Fibroblast of the aortic adventitia (primary cell): ENCODE data around the gene SLX9. TPM values are rescaled to one million over a fixed set of nuclear protein-coding genes. Genes with fewer than 3 reads are reported as not detected.

Experiments used
- DNase-seq: peaks from one replicate; pipeline ENCODE4 v3.0.0-alpha.2; 2010; ENCODE audit warnings: low read depth
- H3K4me3 ChIP-seq: 2 replicates; pipeline ENCODE4 v1.5.1; 2011; ENCODE audit warnings: low read depth, mild to moderate bottlenecking, control low read depth, low read length, moderate library complexity
- total RNA-seq: library from RNA; depleted of rRNA; stranded (reverse); fragments of >200 nt; gene quantifications from 2 replicates; pipeline ENCODE4 v1.2.3, GENCODE V29; 2012; ENCODE audit warnings: low replicate concordance
- TF ChIP-seq, protein P1 (sequence below): IDR thresholded peaks from 2 replicates; pipeline ENCODE4 v1.5.1; 2011; ENCODE audit warnings: mild to moderate bottlenecking, low read length, control low read depth, inconsistent platforms; ENCODE audit not compliant: insufficient read depth

Gene SLX9
- total RNA-seq, 1 donor, result 6.0 TPM

DNA sequence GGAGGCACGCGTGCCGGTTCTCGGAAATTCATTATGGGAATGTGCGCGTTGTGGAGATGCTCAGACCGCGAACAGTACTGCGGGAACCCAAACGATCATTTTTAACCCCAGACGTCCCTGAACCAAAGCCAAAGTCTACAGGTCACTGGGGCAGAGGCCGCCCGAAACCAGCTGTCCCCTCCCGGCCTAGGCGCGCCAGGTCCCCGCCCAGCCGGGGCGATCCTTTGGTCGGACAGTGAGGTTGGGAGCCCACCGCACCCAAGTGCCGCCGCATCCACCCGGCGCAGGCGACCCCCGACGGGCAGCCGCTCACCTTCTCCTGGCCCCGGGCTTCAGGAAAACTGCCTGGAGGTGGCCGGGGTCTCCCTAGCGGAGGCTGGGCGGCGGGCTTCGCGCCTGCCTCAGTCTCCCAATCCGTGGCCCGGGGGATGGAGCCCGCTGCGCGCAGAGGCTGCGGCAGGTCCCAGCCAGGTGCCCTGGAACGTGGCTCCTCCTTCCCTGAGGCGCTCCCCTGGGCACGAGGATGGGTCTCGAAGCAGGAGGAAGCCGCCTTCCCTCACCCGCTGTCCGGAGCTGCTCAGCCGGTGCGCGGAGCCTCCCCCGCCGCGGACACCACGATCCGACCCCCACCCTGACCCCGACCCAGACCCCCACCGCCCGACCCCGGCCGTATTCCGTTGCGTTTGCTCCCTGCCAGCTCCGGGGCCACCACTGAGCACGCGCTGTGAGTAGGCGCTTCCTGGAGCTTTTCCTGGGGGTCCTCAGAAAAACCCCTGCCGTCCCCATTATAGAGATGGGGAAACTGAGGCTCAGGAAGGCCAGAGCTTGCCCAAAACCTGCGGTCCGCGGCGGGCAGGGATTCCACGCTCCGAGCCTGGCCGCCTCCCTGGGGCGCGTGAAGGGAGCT lies 8.1 kb upstream of the SLX9 start:
- no peak for DNase-seq
- peak overlapping the region; percentile 28 for H3K4me3 ChIP-seq
- TF ChIP-seq, protein P1, sequence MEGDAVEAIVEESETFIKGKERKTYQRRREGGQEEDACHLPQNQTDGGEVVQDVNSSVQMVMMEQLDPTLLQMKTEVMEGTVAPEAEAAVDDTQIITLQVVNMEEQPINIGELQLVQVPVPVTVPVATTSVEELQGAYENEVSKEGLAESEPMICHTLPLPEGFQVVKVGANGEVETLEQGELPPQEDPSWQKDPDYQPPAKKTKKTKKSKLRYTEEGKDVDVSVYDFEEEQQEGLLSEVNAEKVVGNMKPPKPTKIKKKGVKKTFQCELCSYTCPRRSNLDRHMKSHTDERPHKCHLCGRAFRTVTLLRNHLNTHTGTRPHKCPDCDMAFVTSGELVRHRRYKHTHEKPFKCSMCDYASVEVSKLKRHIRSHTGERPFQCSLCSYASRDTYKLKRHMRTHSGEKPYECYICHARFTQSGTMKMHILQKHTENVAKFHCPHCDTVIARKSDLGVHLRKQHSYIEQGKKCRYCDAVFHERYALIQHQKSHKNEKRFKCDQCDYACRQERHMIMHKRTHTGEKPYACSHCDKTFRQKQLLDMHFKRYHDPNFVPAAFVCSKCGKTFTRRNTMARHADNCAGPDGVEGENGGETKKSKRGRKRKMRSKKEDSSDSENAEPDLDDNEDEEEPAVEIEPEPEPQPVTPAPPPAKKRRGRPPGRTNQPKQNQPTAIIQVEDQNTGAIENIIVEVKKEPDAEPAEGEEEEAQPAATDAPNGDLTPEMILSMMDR, result no peak

DNA sequence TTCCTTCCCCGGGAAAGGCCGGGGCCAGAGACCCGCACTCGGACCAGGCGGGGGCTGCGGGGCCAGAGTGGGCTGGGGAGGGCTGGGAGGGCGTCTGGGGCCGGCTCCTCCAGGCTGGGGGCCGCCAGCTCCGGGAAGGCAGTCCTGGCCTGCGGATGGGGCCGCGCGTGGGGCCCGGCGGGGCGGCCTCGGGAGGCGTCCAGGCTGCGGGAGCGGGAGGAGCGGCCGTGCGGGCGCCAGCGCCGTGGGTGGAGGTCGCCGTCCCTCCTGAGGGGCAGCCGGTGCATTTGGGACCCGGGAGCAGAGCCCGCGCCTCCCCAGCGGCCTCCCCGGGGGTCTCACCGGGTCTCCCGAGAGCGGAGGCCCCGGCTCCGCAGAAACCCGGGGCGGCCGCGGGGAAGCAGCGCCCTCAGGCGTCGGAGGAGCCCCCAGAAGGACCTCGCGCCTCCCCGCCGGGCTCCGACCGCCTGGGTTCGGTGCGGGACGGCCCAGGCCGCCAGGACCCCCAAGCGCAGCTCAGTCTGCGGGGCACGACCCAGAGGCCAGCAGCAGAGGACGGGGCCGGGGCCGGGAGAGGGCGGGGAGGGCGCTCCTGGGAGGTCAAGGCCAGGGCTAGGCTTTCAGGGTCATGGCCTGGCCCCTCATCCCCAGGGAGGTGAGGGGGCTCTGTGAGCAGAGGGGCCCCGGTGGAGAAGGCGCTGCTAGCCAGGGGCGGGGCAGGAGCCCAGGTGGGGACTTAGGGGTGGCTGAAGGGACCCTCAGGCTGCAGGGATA lies 7.2 kb upstream of the SLX9 start:
- TF ChIP-seq, protein P1, result peak; percentile 50
- DNase-seq, result no peak

DNA sequence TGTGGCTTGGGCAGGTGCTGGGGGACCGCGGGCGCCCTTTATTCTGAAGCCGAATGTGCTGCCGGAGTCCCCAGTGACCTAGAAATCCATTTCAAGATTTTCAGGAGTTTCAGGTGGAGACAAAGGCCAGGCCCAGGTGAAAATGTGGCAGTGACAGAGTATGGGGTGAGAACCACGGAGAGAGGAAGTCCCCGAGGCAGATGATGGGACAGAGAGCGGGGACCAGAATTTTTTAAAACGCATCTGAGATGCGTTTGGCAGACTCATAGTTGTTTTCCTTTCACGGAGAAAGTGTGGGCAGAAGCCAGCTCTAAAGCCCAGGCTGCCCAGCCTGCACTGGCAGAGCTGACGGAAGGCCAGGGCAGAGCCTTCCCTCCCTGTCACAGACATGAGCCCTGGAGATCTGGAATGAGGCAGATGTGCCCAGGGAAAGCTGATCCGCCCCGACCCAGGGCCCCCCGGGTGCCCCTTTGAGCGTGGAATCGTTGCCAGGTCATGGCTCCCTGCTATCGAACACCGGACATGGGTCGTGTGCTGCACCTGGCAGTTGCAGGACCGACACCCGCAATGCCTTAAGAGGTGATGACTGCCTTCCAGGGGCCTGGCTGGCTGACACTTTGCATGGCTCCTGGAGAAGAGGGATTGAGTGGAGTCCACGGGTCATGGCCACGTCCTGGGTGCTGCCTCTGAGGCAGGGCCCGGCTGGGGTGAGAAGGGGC lies 6.5 kb upstream of the SLX9 start:
- TF ChIP-seq, protein P1, result no peak
- no peak for DNase-seq
- no peak overlapping the region for H3K4me3 ChIP-seq

More for the DNA sequence above, 7.2 kb upstream of the SLX9 start:
- peak overlapping the region; percentile 48 for H3K4me3 ChIP-seq

DNA sequence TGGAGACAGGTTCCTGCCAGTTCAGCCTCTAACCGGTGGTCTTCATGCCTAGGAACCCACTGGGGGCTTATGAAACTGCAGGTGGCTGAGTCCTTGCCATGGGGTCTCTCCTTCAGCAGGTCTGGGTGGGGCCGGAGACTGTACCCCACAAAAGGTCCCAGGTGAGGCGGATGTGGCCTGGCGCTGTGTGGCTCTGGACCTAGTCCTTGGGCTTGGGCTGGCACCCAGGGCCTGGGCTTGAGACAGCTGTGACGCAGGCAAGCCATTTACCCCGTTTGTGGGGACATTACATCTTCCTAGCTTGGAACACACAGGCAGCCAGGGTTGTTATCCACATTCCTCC lies 5.9 kb upstream of the SLX9 start:
- TF ChIP-seq, protein P1, result no peak
- H3K4me3 ChIP-seq, result no peak overlapping the region
- DNase-seq, result no peak

DNA sequence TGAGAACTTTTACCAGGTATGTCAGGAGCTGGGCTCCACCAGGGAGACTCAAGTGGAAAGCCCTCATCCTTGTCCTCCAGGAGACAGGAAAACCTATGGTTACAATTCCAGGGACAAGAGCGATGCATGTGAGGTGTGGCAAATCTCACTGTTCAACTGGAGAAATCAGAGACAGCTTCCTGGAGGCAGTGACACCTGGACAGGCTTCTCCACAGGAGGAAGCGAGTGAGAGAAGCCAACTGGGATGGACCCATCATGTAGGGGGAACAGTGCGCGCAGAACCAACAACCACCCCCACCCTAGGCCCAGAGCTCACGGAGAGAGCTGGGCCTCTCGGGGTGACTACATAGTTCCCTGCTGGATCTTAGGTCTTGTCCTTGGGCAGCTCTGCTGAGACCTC lies 5.6 kb upstream of the SLX9 start:
- no peak for DNase-seq
- TF ChIP-seq, protein P1, result no peak
- H3K4me3 ChIP-seq, result no peak overlapping the region

DNA sequence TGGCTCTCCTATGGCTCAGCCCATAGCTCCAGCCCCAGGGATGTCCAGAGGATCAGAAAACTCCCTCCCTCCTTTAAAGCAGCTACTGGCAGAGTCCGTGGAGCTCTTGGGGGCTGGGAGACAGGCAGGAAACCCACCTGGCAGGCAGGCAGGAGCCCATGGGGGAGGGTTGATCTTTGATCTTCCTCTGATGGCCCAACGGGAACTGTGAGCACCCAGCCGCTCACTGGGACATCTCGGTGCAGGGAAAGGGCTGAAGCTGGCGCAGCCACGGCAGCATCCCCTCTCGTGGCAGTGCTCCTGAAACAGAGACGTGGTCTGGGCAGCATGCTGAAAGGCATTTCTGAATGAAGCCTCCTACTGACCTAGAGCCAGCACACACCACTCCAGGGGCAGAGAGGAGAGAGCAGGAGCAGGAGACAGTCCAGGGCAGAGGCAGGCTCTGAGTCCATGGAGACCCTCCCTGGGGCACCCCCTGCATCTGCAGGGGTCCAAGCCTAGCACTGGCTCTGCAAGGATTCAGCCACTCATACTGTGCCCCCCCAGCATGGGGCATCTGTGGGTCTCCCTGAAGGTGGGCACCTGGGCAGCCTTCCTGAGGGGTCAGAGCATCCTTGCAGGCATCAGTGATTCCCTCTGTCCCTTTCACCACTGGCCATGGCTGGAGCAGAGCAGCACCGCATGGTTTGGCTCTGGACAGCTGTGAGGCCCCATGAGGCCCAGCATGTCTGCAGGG lies 4.9 kb upstream of the SLX9 start:
- DNase-seq, result no peak
- no peak overlapping the region for H3K4me3 ChIP-seq
- TF ChIP-seq, protein P1, result no peak
